ENCODE measurements around the gene C1orf232.

Gene C1orf232

DNA sequence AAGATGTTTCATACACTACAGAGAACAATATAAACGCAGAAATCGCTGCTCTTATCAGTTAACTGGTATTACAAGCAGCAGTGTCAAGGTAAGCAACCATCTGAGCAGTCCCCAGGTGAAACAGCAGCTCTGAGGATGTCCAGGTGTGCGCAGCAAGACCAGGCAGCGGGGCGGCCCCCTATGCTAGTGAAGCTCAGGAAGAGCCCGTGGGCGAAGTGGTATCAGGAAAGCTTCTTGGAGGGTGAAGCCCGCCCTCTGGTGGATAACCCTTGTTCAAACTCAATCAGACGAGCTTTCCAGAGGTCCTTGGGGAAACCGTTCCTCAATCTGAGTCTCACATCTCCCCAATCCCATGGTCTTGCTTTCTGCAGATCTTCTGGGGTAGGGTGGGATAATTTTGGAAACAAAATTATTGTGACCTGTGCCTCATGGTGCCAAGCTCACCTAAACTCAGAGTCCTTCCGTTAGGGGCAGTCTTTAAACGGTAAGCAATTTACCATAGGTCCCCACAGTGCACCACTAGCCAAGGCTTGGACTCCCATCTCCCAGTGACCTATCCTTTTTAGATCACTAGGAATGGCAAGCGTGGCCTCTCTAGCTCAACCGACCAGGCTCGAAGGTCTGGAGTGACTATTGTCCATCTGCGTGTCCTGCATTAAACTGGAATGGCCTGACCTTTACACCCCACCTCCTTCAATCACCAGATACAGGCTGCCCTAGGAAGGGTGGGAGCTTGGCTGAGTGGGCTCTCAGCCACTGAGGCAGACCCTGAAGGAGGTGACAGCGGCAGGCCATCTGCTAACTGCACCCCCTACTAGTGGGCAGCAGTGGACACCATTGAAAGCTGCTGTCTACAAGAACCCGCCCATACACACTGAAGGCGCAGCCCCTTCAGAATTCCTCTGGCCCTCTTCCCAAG lies 23.5 kb downstream of the C1orf232 start:
- TF ChIP-seq CTCF (IDR thresholded peaks at IDR 0.05; ENCODE audit: low read length, missing control alignments): peak; percentile 76
- no peak overlapping the region for H3K4me3 ChIP-seq (replicated peaks; ENCODE audit: low read depth, low read length)
- DNase-seq (ENCODE audit: low read depth): peak; percentile 87

DNA sequence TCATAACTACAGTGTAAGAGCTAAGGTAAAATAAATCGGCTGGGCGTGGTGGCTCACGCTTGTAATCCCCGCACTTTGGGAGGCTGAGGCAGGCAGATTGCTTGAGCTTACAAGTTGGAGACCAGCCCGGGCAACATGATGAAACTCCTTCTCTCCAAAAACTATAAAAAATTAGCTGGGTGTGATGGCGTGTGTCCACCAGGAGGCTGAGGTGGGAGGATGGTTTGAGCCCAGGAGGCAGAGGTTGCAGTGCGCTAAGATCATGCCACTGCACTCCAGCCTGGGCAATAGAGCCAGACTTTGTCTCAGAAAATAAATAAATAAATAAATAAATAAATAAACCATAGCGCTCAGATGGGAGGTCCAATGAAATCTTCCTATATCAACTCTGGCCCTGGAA lies 26.6 kb downstream of the C1orf232 start:
- no peak overlapping the region for H3K4me3 ChIP-seq (replicated peaks; ENCODE audit: low read depth, low read length)
- no peak for TF ChIP-seq CTCF (IDR thresholded peaks at IDR 0.05; ENCODE audit: low read length, missing control alignments)
- DNase-seq (ENCODE audit: low read depth): no peak

DNA sequence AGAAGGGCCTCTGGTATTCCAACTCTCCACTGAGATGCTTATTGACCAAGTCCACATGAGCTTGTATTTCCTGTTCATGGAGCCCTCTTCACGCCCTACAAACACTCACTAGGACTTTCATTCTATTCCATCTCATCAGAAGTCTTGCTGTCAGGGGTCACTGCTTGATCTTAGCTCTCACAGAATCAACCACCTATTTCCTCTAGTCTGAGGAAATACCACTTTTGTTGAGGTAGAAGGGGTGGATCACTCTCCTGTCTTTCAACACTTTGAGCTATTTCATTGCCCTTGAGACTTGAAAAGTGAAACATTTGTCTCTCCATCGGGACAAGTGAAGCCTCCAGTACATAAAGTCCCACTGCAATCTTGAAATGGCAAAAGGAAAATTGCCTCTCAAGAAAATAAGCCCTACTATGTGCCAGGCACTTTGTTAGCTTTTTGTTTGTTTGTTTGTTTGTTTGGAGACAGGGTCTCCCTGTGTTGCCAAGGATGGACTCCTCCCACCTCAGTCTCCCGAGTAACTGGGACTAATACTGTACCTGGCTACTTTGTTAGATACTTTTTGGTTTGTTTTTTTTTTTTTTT lies 29.7 kb downstream of the C1orf232 start:
- TF ChIP-seq CTCF (IDR thresholded peaks at IDR 0.05; ENCODE audit: low read length, missing control alignments): no peak
- no peak overlapping the region for H3K4me3 ChIP-seq (replicated peaks; ENCODE audit: low read depth, low read length)

DNA sequence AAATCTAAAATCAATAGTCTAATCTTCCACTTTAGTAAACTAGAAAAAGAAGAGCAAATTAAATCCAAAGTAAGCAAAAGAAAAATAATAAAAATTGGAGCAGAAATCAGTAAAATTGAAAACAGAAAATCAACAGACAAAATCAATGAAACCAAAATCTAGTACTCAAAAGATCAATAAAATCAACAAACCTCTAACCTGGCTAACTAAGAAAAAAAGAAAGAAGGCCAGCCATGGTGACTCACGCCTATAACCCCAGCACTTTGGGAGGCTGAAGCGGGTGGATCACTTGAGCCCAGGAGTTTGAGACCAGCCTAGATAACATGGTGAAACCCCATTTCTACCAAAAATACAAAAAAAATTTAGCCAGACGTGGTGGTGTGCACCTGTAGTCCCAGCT lies 34.3 kb downstream of the C1orf232 start:
- DNase-seq (ENCODE audit: low read depth): no peak
- no peak overlapping the region for H3K4me3 ChIP-seq (replicated peaks; ENCODE audit: low read depth, low read length)
- TF ChIP-seq CTCF (IDR thresholded peaks at IDR 0.05; ENCODE audit: low read length, missing control alignments): no peak

More for the DNA sequence above, 29.7 kb downstream of the C1orf232 start:
- no peak for DNase-seq (ENCODE audit: low read depth)

DNA sequence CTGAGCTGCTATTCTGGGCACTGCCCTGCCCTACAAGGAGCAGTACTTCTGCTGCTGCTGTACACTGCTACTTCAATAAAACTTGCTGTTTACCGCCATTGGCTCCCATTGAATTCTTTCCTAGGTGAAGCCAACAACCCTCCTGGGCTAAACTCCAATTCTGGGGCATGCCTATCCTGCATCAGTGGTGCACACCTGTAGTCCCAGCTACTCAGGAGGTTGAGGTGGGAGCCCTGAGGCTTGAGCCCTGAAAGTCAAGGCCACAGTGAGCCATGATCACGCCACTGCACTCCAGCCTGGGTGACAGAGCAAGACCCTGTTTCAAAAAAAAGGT lies 36.0 kb downstream of the C1orf232 start:
- H3K4me3 ChIP-seq (replicated peaks; ENCODE audit: low read depth, low read length): no peak overlapping the region
- DNase-seq (ENCODE audit: low read depth): no peak
- TF ChIP-seq CTCF (IDR thresholded peaks at IDR 0.05; ENCODE audit: low read length, missing control alignments): no peak

DNA sequence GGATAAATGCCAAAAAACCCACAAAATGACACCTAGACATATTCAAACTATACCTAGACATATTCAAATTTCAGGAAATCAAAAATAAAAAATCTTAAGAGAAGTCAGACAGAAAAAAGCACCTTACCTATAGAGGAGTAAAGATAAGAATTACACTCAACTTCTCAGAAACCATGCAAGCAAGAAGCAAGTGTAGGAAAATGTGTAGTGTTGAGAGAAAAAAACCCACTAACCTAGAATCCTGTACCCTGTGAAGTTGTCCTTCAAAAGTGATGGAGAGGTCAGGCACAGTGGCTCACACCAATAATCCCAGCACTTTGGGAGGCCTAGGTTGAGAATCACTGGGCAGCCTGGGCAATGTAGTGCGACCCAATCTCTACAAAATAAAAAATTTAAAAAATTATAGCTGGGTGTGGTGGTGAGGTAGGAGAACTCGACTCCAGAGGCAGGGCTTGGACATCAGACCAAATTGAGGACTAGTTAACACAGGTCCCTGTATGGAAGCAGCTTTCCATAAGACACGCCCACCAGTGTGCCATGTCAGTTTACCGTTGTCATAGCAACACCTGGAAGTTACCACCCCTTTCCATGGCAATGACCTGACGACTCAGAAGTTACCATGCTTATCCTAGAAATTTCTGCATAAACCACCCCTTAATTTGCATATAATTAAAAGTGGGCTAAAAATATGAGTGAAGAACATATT lies 36.5 kb downstream of the C1orf232 start:
- no peak for DNase-seq (ENCODE audit: low read depth)
- H3K4me3 ChIP-seq (replicated peaks; ENCODE audit: low read depth, low read length): no peak overlapping the region
- no peak for TF ChIP-seq CTCF (IDR thresholded peaks at IDR 0.05; ENCODE audit: low read length, missing control alignments)

All from fibroblast of pulmonary artery (primary cell).